K562 (cell line): ENCODE data around the gene TUBGCP5. TPM values are rescaled to one million over a fixed set of nuclear protein-coding genes. Genes with fewer than 3 reads are reported as not detected.
"Not testable (repeated sequence)": the region's sequence is repeated elsewhere in the genome, so short reads cannot be mapped to it uniquely, and the experiment has no call there.

ENCODE experiments used
- ATAC-seq: fragments of 200-7000 bp; cut with Tn5 transposase; 3 replicates; pipeline ENCODE4 v1.9.1; 2020; ENCODE audit warnings: moderate library complexity
- BruUV-seq: library from RNA; stranded (reverse); fragments of 400-500 nt; replicated peaks from 2 replicates; lab custom pipeline; 2021; lab: Mats Ljungman, UMichigan
- CTCF ChIA-PET: fragments of 300-600 bp; formaldehyde crosslinking; extraction: SDS; loops from one replicate; lab custom pipeline; 2021; ENCODE audit warnings: low intra/inter-chr PET ratio; lab: Yijun Ruan, JAX
- POLR2A ChIA-PET: fragments of 300-600, 350-650 bp; sonication (Branson Sonifier 250); formaldehyde crosslinking; extraction: SDS; loops from one replicate; lab custom pipeline; 2021; ENCODE audit warnings: antibody characterized with exemption, inconsistent platforms; lab: Yijun Ruan, JAX
- DNase-seq, 4 experiments: peaks; one replicate each; pipeline versions ENCODE4 v3.0.0 to v3.0.0-alpha.2; 2011 to 2018; ENCODE audit warnings: low spot score in 3 of 4, mixed read lengths in 3 of 4; ENCODE audit errors: extremely low read depth in 1 of 4
- FAIRE-seq: peaks from 2 replicates; lab custom pipeline; 2011; peaks lifted over from hg19 to GRCh38; lab: Jason Lieb, UNC
- H2AFZ ChIP-seq: 2 replicates; pipeline ENCODE4 v1.6.0; 2011; ENCODE audit warnings: low read depth, low read length, control low read depth, inconsistent platforms
- H3K27ac ChIP-seq: fragments of 200-600 bp; 3 replicates; pipeline ENCODE4 v1.8.0; 2011; ENCODE audit warnings: low read depth, mild to moderate bottlenecking, control low read depth, inconsistent platforms, low read length, moderate library complexity, mixed read lengths; ENCODE audit errors: extremely low read depth
- H3K27me3 ChIP-seq, 2 experiments: fragments of 300-600 bp in 1 of 2; 2 replicates in 1 of 2; 3 replicates in 1 of 2; pipeline versions ENCODE4 v1.6.0 to v1.8.0; 2011; ENCODE audit warnings: inconsistent platforms in 2 of 2, low read length in 2 of 2, mild to moderate bottlenecking in 1 of 2, mixed read lengths in 1 of 2, moderate library complexity in 1 of 2; ENCODE audit not compliant: control insufficient read depth in 2 of 2, insufficient read depth in 2 of 2
- H3K36me3 ChIP-seq: fragments of 300-600 bp; 3 replicates; pipeline ENCODE4 v1.8.0; 2011; ENCODE audit warnings: mild to moderate bottlenecking, low read length, inconsistent platforms; ENCODE audit not compliant: control insufficient read depth, insufficient read depth
- H3K4me1 ChIP-seq, 2 experiments: fragments of 200-600 bp in 1 of 2; replicated peaks in 1 of 2; 2 replicates in 1 of 2; 3 replicates in 1 of 2; pipeline versions ENCODE4 v1.5.1 to v1.8.0; 2011; ENCODE audit warnings: inconsistent platforms in 2 of 2, low read length in 2 of 2, mild to moderate bottlenecking in 1 of 2, mixed read lengths in 1 of 2, moderate library complexity in 1 of 2; ENCODE audit not compliant: control insufficient read depth in 2 of 2, insufficient read depth in 2 of 2
- H3K4me2 ChIP-seq: 2 replicates; pipeline ENCODE4 v1.6.1; 2011; ENCODE audit warnings: low read length, control low read depth, inconsistent platforms, mixed read lengths; ENCODE audit not compliant: insufficient read depth
- H3K4me3 ChIP-seq: fragments of 200-600 bp; sonication (generic), shearing (Covaris generic); 2 replicates; pipeline ENCODE4 v1.5.1; 2016; ENCODE audit warnings: control low read depth, inconsistent platforms
- H3K79me2 ChIP-seq: fragments of 200-600 bp; 3 replicates; pipeline ENCODE4 v1.8.0; 2011; ENCODE audit warnings: low read length, inconsistent platforms; ENCODE audit not compliant: control insufficient read depth, insufficient read depth
- H3K9ac ChIP-seq, 2 experiments: 2 replicates each; pipeline versions ENCODE4 v1.6.0 to v1.6.1; 2011; ENCODE audit warnings: low read depth in 2 of 2, low read length in 2 of 2, control low read depth in 1 of 2, inconsistent platforms in 1 of 2, mild to moderate bottlenecking in 1 of 2, mixed read lengths in 1 of 2; ENCODE audit not compliant: insufficient read depth in 1 of 2
- H3K9me1 ChIP-seq: one replicate; pipeline ENCODE4 v1.6.0; 2011; ENCODE audit warnings: inconsistent platforms, mild to moderate bottlenecking, low read length, moderate library complexity; ENCODE audit not compliant: control insufficient read depth, insufficient read depth
- H3K9me3 ChIP-seq: replicated peaks from 2 replicates; pipeline ENCODE4 v1.5.1; 2011; ENCODE audit warnings: low read depth, low read length, inconsistent platforms; ENCODE audit not compliant: control insufficient read depth, insufficient read depth
- H4K20me1 ChIP-seq: replicated peaks from 2 replicates; pipeline ENCODE4 v1.6.1; 2011; ENCODE audit warnings: low read length, inconsistent platforms, mixed read lengths; ENCODE audit not compliant: control insufficient read depth, insufficient read depth
- ZNF175 ChIP-seq: fragments of 200-800 bp; sonication (Bioruptor generic); IDR thresholded peaks from 2 replicates; pipeline ENCODE4 v1.6.1; 2016; ENCODE audit warnings: low read depth, mild to moderate bottlenecking, missing genetic modification characterization, missing compliant biosample characterization
- WGBS: fragments of 100-300 bp; shearing (Covaris generic); methylation state at CpG from one replicate; pipeline ENCODE4 v1.1.6; 2016; ENCODE audit warnings: low coverage, mixed read lengths; ENCODE audit not compliant: insufficient coverage; ENCODE audit errors: missing lambda C conversion rate; 5-methylcytosine and 5-hydroxymethylcytosine counted together
- in situ Hi-C: fragments of 300-500 bp; cut with MboI; formaldehyde crosslinking; loops from 4 replicates; pipeline ENCODE4 v1.15.0; 2018; ENCODE audit warnings: inconsistent platforms, mixed read lengths
- intact Hi-C: fragments of 100-400 bp; cut with micrococcal nuclease; formaldehyde crosslinking; loops from 2 replicates; pipeline ENCODE4 v1.14.2; 2022
- polyA plus RNA-seq, 8 experiments: library from polyadenylated mRNA; depleted of rRNA in 4 of 8; stranded (reverse) in 5 of 8; unstranded in 3 of 8; fragments of >200 nt; fragmentation: Nextera tagmentation in 2 of 8; fragmentation: Illumina TruSeq in 1 of 8; extraction: Ambion mirVana in 2 of 8; extraction: Trizol in 1 of 8; gene quantifications; 2 replicates each; pipeline versions ENCODE4 v1.2.1 to v1.2.3, GENCODE V29; 2011 to 2014; ENCODE audit warnings: inconsistent platforms in 1 of 8, missing spikeins in 1 of 8
- total RNA-seq, 7 experiments: library from RNA; depleted of rRNA in 6 of 7; stranded (reverse); fragments of >200 nt in 6 of 7; fragmentation: Illumina TruSeq in 2 of 7; extraction: Trizol in 2 of 7; gene quantifications; 2 replicates each; pipeline versions ENCODE4 v1.2.1 to v1.2.3, GENCODE V29; 2011 to 2021; ENCODE audit warnings: low replicate concordance in 1 of 7
- TF ChIP-seq, protein P1 (sequence below), 3 experiments: IDR thresholded peaks in 2 of 3; conservative IDR thresholded peaks in 1 of 3; 2 replicates each; pipeline ENCODE4 v1.5.1; 2011 to 2012; ENCODE audit warnings: low read length in 3 of 3, mild to moderate bottlenecking in 3 of 3, control low read depth in 2 of 3, improper control_type of control experiment in 1 of 3, inconsistent platforms in 1 of 3, low read depth in 1 of 3, mixed read lengths in 1 of 3, moderate library complexity in 1 of 3; ENCODE audit not compliant: insufficient read depth in 2 of 3

TUBGCP5 gene
- total and polyA plus RNA-seq, 9 of the 15 experiments (the other 6 are each of a cell fraction or from before 2014, with no cell fraction given), result 5.8 to 33.9 (median 23.2) TPM

- in situ Hi-C loops, H4K20me1 ChIP-seq, H3K9me3 ChIP-seq, DNase-seq, H3K9me1 ChIP-seq, H3K4me3 ChIP-seq, BruUV-seq, H3K27ac ChIP-seq, ATAC-seq, CTCF ChIA-PET, H3K79me2 ChIP-seq, H2AFZ ChIP-seq, intact Hi-C loops, H3K4me1 ChIP-seq, FAIRE-seq, H3K4me2 ChIP-seq, H3K27me3 ChIP-seq, H3K9ac ChIP-seq: not testable (repeated sequence)
- peaks cover 71% of the 10 kb centered on the region for H3K36me3 ChIP-seq
- POLR2A ChIA-PET, result interaction anchor here (1.5 kb wide), 1 partner anchor 27 kb away, joined by 3 read pairs; the partner anchor contains the start of gene TUBGCP5
- 94% methylated on average over 9 of the region's 9 CpGs for WGBS
These were observed 26.8 kb downstream of the TUBGCP5 start for GRCh38 chr15:23012616-23013015.

DNA sequence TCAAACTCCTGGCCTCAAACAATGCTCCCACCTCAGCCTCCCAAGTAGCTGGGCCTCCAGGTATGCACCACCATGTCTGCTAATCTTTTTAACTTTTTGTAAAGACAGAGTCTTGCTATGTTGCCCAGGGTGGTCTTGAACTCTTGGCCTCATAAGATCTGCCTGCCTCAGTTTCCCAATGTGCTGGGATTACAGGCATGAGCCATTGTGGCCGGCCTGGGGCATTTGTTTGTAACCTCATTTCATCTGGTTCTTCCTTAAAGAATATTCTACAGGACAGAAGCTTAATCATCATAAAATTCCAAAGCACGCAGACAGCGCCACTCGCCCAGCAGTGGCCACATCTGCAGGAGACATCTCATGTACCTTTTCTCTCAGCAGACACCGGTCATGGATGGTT lies 35.6 kb downstream of the TUBGCP5 start:
- no peak for TF ChIP-seq ZNF175
- TF ChIP-seq, protein P1, sequence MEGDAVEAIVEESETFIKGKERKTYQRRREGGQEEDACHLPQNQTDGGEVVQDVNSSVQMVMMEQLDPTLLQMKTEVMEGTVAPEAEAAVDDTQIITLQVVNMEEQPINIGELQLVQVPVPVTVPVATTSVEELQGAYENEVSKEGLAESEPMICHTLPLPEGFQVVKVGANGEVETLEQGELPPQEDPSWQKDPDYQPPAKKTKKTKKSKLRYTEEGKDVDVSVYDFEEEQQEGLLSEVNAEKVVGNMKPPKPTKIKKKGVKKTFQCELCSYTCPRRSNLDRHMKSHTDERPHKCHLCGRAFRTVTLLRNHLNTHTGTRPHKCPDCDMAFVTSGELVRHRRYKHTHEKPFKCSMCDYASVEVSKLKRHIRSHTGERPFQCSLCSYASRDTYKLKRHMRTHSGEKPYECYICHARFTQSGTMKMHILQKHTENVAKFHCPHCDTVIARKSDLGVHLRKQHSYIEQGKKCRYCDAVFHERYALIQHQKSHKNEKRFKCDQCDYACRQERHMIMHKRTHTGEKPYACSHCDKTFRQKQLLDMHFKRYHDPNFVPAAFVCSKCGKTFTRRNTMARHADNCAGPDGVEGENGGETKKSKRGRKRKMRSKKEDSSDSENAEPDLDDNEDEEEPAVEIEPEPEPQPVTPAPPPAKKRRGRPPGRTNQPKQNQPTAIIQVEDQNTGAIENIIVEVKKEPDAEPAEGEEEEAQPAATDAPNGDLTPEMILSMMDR (IDR thresholded peaks at IDR 0.05 in 2 of 3, conservative IDR thresholded peaks at IDR 0.05 in 1 of 3; ENCODE audit: insufficient read depth in 2 of 3, low read depth in 1 of 3, low read length in 3 of 3), result peak in 1 of 3 experiments; percentile 11; a peak in 1 of 6 replicates
- Histone ChIP-seq H3K4me2 (no peak overlapping the region), H3K27ac (no peak overlapping the region), H3K27me3 (no peaks in the 10 kb centered on the region), H4K20me1 (no peaks in the 10 kb centered on the region), H3K9ac (no peak overlapping the region), H3K4me1 (no peaks in the 10 kb centered on the region), H2AFZ (no peak overlapping the region), H3K79me2 (no peaks in the 10 kb centered on the region), H3K36me3 (peaks cover 76% of the 10 kb centered on the region), H3K4me3 (no peak overlapping the region), H3K9me1 (no peaks in the 10 kb centered on the region), H3K9me3 (no peaks in the 10 kb centered on the region)
- DNase-seq (no peak), ATAC-seq (no peak), FAIRE-seq (no peak)
- CTCF ChIA-PET, result no interaction called here
- 91% methylated on average over 5 of the region's 5 CpGs for WGBS
- intact Hi-C loops, result no loop called here
- in situ Hi-C loops, result no loop called here
- POLR2A ChIA-PET, result interaction anchor here (0.5 kb wide), 1 partner anchor 13 kb away, joined by 4 read pairs; no protein-coding TSS in a partner anchor
- BruUV-seq, result no TSS peak
